Mucosa of stomach (tissue), 1 donor: ENCODE data around the gene INO80E.

Source experiments
- H3K27me3 ChIP-seq: one replicate; pipeline ENCODE4 v1.7.0; 2013; ENCODE audit warnings: mild to moderate bottlenecking, low read length; ENCODE audit not compliant: control insufficient read depth, insufficient read depth
- H3K36me3 ChIP-seq: one replicate; pipeline ENCODE4 v1.7.0; 2013; ENCODE audit warnings: low read length; ENCODE audit not compliant: control insufficient read depth, insufficient read depth
- H3K4me1 ChIP-seq: one replicate; pipeline ENCODE4 v1.7.0; 2013; ENCODE audit warnings: mild to moderate bottlenecking, low read length; ENCODE audit not compliant: control insufficient read depth, insufficient read depth
- H3K4me3 ChIP-seq: one replicate; pipeline ENCODE4 v1.7.0; 2013; ENCODE audit warnings: low read length
- H3K9ac ChIP-seq: one replicate; pipeline ENCODE4 v1.7.0; 2013; ENCODE audit warnings: mild to moderate bottlenecking, low read length, moderate library complexity
- H3K9me3 ChIP-seq: one replicate; pipeline ENCODE4 v1.7.0; 2013; ENCODE audit warnings: mild to moderate bottlenecking, low read length, moderate library complexity; ENCODE audit not compliant: control insufficient read depth
- donor health status: Pancreatic carcinoma.

Gene INO80E

DNA sequence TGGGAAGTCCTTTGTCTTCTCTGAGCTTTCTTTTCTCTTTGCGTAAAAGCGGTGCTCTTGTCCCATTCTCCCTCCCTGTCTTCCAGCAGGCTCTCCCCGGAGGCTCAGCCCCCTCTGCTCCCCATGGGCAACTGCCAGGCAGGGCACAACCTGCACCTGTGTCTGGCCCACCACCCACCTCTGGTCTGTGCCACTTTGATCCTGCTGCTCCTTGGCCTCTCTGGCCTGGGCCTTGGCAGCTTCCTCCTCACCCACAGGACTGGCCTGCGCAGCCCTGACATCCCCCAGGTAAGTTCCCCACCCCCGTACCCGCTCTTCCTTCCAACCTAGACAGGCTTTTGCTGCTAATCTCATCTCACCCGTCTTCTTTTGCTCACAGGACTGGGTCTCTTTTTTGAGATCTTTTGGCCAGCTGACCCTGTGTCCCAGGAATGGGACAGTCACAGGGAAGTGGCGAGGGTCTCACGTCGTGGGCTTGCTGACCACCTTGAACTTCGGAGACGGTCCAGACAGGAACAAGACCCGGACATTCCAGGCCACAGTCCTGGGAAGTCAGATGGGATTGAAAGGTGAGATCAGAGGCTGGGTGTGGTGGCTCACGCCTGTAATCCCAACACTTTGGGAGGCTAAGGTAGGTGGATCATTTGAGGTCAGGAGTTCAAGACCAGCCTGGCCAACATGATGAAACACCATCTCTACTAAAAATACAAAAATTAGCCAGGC lies 32.9 kb upstream of the INO80E start:
- peaks cover 4% of the 10 kb centered on the region for H3K36me3 ChIP-seq
- H3K4me1 ChIP-seq: peaks cover 11% of the 10 kb centered on the region
- H3K27me3 ChIP-seq: no peaks in the 10 kb centered on the region
- H3K4me3 ChIP-seq: peak overlapping the region; percentile 5
- H3K9me3 ChIP-seq: no peaks in the 10 kb centered on the region
- H3K9ac ChIP-seq: peak overlapping the region; percentile 80

DNA sequence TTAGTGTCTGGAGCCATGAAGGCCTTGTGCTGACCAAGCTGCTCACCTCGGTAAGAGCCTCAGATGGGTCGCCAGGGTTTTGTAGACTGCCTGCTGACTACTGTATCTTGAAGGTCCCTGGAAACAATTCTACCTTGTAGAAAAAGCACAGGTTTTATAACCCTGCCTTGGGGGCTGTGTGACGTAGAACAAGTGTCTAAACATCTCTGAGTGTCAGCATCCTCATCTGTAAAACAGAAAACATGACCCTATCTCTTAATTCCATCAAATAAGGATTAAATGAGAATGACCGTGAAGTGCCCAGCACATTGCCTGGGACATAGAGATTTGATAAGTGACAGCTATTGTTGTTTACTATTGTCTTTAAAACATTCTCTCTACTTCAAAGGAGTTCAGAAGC lies 27.8 kb upstream of the INO80E start:
- Histone ChIP-seq H3K9ac (no peak overlapping the region), H3K27me3 (no peaks in the 10 kb centered on the region), H3K9me3 (no peaks in the 10 kb centered on the region), H3K36me3 (peaks cover 6% of the 10 kb centered on the region), H3K4me1 (peaks cover 3% of the 10 kb centered on the region), H3K4me3 (no peak overlapping the region)

DNA sequence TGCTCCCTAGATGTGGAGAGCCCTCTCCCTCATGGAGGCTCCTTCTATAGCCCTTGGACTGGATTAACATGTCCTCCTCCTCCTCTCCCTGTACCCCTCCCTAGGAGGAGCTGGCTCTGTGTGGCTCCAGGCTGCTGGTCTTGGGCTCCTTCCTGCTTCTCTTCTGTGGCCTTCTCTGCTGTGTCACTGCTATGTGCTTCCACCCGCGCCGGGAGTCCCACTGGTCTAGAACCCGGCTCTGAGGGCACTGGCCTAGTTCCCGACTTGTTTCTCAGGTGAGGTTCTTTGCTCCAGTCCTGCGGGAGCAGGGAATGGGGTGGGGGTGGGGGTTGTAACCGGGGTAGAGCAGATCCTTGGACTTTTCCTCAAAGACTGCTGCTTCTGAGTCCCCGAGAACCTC lies 24.7 kb upstream of the INO80E start:
- H3K9me3 ChIP-seq: no peaks in the 10 kb centered on the region
- peaks cover 6% of the 10 kb centered on the region for H3K36me3 ChIP-seq
- H3K4me3 ChIP-seq: no peak overlapping the region
- peaks cover 16% of the 10 kb centered on the region for H3K4me1 ChIP-seq
- H3K27me3 ChIP-seq: no peaks in the 10 kb centered on the region
- no peak overlapping the region for H3K9ac ChIP-seq

DNA sequence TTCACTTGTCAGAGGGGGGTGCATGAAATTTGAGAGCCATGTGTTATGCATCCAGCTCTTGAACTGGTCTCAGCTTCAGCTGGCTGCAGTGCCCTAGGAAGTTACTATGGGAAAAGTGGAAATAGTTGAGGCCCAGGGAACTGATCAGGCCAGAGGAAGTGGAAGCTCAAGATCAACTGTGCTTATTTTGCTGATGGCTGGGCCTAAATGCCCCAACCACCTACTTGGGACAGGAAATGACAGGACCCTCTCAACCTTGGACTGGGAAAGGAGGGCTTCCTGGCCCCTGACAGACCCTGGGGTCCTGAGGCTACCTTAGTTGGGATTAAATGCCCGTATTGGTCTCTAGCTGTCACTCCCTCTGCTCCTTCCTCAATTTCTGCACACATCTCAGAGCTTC lies 23.5 kb upstream of the INO80E start:
- Histone ChIP-seq H3K4me1 (peaks cover 25% of the 10 kb centered on the region), H3K9ac (no peak overlapping the region), H3K4me3 (no peak overlapping the region), H3K36me3 (peaks cover 6% of the 10 kb centered on the region), H3K27me3 (no peaks in the 10 kb centered on the region), H3K9me3 (no peaks in the 10 kb centered on the region)

DNA sequence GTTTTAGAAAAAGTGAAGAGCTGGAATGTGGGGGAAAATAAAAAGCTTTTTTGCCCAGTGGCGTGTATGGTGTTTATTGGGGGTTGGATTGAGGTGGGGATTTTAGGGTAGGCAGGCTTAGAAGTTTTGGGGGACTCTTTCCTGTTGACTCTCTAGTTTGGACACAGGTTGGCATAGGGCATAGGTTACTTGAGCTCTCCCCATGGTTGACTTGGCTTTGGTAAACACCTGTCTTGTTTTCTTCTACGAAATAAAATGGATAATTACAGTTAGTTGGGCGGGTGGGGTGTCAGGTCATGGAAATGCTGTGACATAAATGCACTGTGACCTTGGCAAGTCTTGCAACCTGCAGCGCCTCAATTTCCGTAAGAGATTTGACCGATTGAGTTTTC lies 23.1 kb upstream of the INO80E start:
- peaks cover 4% of the 10 kb centered on the region for H3K36me3 ChIP-seq
- no peaks in the 10 kb centered on the region for H3K9me3 ChIP-seq
- H3K27me3 ChIP-seq: no peaks in the 10 kb centered on the region
- peak overlapping the region; percentile 84 for H3K4me3 ChIP-seq
- H3K4me1 ChIP-seq: peaks cover 25% of the 10 kb centered on the region
- H3K9ac ChIP-seq: no peak overlapping the region

DNA sequence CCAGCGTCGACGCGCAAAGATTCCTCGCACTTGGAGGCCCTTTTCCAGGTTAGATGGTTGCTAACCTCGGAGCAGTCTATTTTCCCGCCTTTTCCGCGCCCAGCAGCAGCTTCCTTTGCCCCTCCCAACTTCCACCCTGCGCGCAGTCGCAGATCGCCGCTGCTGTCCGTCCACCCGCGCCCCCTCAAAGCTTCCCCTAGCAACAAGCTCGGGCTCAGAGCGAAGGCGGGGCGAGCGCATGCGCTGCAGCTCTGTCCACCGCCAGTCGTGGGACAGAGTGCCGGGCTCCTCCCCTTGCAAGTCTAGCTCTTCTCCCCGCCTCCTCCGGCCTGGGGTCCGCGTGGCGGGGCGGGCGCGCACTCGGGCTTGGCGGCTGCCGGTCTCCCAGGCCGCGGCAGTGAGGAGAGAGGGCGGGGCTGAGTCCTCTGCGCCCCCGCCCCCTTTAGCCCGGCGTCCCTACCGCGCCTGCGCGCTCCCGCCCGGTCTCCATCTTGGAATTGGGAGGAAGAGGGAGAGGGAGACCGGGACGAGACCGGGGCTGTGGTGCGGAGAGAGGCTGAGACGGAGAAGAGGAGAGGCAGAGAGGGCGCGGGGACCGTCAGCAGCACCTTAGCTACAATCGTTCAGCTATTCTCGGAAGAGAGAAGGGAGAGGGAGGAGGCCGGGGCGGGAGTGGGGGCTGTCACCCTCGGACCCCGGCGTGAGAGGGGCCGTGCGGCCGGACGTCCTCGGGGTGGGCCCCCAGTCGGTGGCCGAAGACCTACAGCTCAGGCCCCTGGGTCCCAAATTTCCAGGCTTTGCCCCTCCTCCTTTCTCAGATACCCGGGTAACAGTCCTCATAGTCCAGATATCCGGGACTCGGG lies 22.4 kb upstream of the INO80E start, which contains the start of gene TAOK2:
Gene TAOK2, plus strand, starts transcription at position 485 of the 863 bp plus-strand sequence. CDS start 3,905 bp downstream, outside the sequence.
- Histone ChIP-seq H3K9ac (peak within 1 kb of the TSS; percentile 96), H3K4me3 (peak within 1 kb of the TSS; percentile 84), H3K4me1 (peaks cover 25% of the 10 kb centered on the region), H3K9me3 (no peaks in the 10 kb centered on the region), H3K36me3 (no peaks in the 10 kb centered on the region), H3K27me3 (no peaks in the 10 kb centered on the region)

DNA sequence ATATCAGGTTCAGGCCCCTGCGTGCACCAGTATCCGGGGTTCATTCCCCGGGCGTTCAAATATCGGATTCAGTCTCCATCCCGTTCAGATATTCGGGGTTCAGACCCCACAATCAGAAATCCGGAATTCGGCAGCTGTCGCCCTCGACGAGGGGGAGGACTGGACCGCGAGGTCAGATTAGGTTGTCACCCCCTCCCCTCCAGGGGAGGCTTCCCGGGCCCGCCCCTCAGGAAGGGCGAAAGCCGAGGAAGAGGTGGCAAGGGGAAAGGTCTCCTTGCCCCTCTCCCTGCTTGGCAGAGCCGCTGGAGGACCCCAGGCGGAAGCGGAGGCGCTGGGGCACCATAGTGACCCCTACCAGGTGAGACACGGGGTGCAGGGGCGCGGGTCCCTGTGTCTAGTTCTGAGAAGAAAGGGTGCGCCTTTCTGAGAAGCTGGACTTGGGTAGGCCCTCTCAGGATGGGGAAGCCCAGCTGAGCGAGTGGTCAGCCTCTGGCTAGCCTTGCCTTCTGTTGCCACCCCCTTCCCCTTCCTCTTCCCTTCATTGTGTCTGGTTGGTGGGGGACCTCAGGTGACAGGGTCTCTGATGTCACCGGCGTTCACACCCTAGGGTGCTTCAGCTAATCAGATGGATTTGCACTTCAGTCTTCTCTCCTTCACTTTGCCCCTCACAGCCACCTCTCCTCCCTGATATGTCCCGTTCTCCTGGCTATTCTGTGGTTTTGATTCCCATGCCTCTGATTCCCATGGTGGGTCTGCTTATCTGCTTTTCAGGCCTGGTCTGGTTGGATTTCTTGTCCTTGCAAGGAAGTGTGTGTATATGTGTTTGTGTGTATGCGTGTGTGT lies 21.5 kb upstream of the INO80E start:
- peak overlapping the region; percentile 96 for H3K9ac ChIP-seq
- H3K27me3 ChIP-seq: no peaks in the 10 kb centered on the region
- H3K9me3 ChIP-seq: no peaks in the 10 kb centered on the region
- H3K4me1 ChIP-seq: peaks cover 25% of the 10 kb centered on the region
- peaks cover 4% of the 10 kb centered on the region for H3K36me3 ChIP-seq
- H3K4me3 ChIP-seq: peak overlapping the region; percentile 84

DNA sequence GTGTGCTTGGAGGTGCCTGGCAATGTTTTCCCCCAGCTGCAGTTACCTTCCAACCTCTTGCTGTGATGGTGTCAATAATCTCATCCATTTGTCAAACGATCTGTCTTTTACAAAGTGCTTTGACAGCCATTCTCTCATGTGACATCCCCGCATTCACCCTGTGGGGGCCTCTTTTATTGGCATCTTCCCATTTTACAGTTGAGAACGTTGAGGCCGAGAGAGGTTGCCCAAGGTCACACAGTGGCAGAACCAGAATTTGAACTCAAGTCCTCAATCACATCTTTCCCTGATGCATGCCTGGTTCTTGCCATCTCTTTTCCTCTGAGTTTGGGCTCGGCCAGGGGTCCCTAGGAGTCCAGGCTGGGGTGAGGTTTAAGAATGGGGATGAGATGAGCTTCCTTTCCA lies 20.9 kb upstream of the INO80E start:
- peak overlapping the region; percentile 84 for H3K4me3 ChIP-seq
- H3K36me3 ChIP-seq: peaks cover 11% of the 10 kb centered on the region
- no peaks in the 10 kb centered on the region for H3K27me3 ChIP-seq
- H3K9ac ChIP-seq: peak overlapping the region; percentile 96
- H3K9me3 ChIP-seq: no peaks in the 10 kb centered on the region
- H3K4me1 ChIP-seq: peaks cover 25% of the 10 kb centered on the region

DNA sequence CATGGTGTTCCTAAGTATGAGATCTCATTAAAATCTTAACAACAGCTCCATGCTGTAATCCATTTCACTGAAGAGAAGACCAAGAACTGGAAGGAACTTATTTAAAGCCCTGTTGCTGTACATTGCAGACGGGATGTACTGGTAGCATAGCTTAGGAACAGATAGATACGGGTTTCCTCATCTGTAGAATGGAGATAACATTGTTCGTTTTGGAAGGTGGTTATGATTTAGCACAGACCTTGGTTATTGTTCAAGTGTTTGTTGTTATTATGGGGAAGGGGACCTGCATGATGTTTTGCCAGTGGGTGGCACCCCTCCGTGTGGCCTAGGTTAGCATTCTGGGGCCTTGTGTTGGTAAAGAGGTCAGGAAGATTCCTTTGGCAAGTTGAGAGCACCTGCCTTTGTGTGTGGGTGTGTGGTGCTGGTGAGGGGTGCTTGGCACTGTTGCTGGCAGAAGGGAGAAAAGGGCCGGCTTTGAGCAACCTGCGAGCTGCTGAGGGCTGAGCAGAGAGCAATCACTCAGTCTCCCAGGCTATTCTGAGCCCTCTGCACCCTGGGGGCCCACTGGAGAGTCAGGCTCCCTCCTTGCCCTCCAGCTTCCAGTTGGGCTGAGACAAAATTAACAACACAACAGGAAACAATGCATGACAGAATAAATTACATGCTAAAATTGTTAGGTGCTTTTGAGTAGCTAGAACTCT lies 20.1 kb upstream of the INO80E start:
- H3K36me3 ChIP-seq: peaks cover 13% of the 10 kb centered on the region
- no peak overlapping the region for H3K4me3 ChIP-seq
- H3K4me1 ChIP-seq: peaks cover 25% of the 10 kb centered on the region
- H3K27me3 ChIP-seq: no peaks in the 10 kb centered on the region
- no peaks in the 10 kb centered on the region for H3K9me3 ChIP-seq
- H3K9ac ChIP-seq: peak overlapping the region; percentile 15

DNA sequence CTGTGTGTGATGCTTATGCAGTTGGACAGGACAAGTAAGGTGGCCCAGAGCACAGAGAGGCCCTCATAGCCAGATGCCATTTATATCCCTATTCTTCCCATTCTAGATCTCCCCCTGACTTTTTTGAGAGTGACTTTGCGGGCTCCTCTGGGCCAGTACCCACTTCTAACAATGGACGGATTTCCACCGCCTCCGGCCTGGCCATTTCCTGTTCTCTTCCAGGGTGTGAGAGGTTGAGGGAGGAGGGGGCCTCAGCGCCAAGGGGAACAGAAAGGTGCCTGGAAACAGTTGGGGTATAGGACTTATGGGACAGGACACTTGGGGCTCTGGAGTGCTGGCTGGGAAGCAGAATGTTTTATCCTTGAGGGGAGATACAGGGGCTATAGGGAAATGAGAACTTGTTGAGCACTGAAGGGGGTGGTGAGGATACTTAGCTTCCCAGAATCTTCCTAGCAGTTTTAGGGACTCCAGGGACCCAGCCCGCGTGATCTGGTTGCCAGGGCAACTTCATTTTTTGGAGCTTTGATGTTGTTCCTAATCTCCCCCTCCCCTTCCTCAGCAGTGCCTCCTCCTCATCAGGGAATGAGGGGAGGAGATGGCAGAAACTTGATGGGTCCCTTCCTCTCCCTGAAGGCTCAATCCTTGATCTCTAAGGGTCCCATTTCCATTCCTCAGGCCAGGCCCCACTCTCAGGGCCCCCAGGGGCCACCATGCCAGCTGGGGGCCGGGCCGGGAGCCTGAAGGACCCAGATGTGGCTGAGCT lies 18.8 kb upstream of the INO80E start:
- peaks cover 13% of the 10 kb centered on the region for H3K36me3 ChIP-seq
- H3K4me3 ChIP-seq: no peak overlapping the region
- no peaks in the 10 kb centered on the region for H3K9me3 ChIP-seq
- no peaks in the 10 kb centered on the region for H3K27me3 ChIP-seq
- peaks cover 25% of the 10 kb centered on the region for H3K4me1 ChIP-seq
- no peak overlapping the region for H3K9ac ChIP-seq

DNA sequence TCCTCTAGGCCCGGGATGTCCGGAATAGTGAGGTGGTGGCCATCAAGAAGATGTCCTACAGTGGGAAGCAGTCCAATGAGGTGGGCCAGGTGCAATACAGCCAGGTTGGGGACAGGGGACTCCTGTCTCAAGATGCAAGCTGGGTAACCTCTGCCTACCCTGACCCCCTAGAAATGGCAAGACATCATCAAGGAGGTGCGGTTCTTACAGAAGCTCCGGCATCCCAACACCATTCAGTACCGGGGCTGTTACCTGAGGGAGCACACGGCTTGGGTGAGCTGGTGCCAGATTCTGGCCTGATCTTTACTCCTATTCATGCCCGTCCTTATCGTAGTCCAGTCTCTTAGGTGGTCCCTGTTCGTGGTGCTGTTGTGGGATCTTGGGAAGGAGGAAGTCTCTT lies 18.0 kb upstream of the INO80E start:
- peaks cover 25% of the 10 kb centered on the region for H3K4me1 ChIP-seq
- H3K27me3 ChIP-seq: no peaks in the 10 kb centered on the region
- no peak overlapping the region for H3K4me3 ChIP-seq
- H3K9ac ChIP-seq: no peak overlapping the region
- H3K9me3 ChIP-seq: no peaks in the 10 kb centered on the region
- H3K36me3 ChIP-seq: peaks cover 15% of the 10 kb centered on the region
